ENCODE measurements around the gene PPP2R5C. TPM values are rescaled to one million over a fixed set of nuclear protein-coding genes. Genes with fewer than 3 reads are reported as not detected.

Gene PPP2R5C
- total and polyA plus RNA-seq, 9 of the 15 experiments (the other 6 are each of a cell fraction or from before 2014, with no cell fraction given): 284 to 617 (median 395) TPM

- no peak for TF ChIP-seq MYC (IDR thresholded peaks at IDR 0.05; ENCODE audit: low read depth, low read length)
- no peak for TF ChIP-seq MYC (CRISPR knock-in tag; IDR thresholded peaks at IDR 0.05; ENCODE audit: borderline replicate concordance, low read depth)
- no peak for TF ChIP-seq SIN3A (IDR thresholded peaks at IDR 0.05; ENCODE audit: borderline replicate concordance in 2 of 2, control insufficient read depth in 1 of 2, low read depth in 2 of 2, low read length in 2 of 2)
- no peak for TF ChIP-seq TSHZ1 (CRISPR knock-in tag; IDR thresholded peaks at IDR 0.05)
- TF ChIP-seq TCF3 (CRISPR knock-in tag; IDR thresholded peaks at IDR 0.05): no peak
- TF ChIP-seq BCOR (IDR thresholded peaks at IDR 0.05): no peak
- no peak for TF ChIP-seq FOS (IDR thresholded peaks at IDR 0.05; ENCODE audit: extremely low read depth, insufficient read length)
- TF ChIP-seq PATZ1 (CRISPR knock-in tag; IDR thresholded peaks at IDR 0.05; ENCODE audit: borderline replicate concordance): no peak
- no peak for TF ChIP-seq TFE3 (CRISPR knock-in tag; IDR thresholded peaks at IDR 0.05)
These were observed 126.7 kb downstream of the PPP2R5C start (continued) for GRCh38 chr14:101888182-101888581.
